Left colon (tissue), 2 donors: ENCODE measurements around the gene DIPK1C. TPM values are rescaled to one million over a fixed set of nuclear protein-coding genes. Genes with fewer than 3 reads are reported as not detected.

Experiments
- ATAC-seq: fragments of 200-7000 bp; cut with Tn5 transposase; one replicate; pipeline ENCODE4 v1.9.1; 2020; ENCODE audit warnings: mild to moderate bottlenecking, moderate library complexity
- DNase-seq, 2 donors: peaks; one replicate each; pipeline ENCODE4 v3.0.0-alpha.2; 2020
- intact Hi-C, 2 donors: fragments of 100-400 bp; cut with DNase I in 1 of 2; cut with micrococcal nuclease in 1 of 2; formaldehyde crosslinking; loops; one replicate each; pipeline versions ENCODE4 v1.11.2 to v1.14.0; 2022; cut with DNase I, micrococcal nuclease
- total RNA-seq, 2 donors: library from RNA; stranded (reverse); fragmentation: NEBNext Ultra II Directional; extraction: Animal tissue kit (Norgen Biotek cat#: 25700); gene quantifications; one replicate each; pipeline ENCODE4 v1.2.1, GENCODE V29; 2021
- donor health status: DM: no; HTN: no; CAD: no.
- donor health status: DM: yes; HTN: yes; CAD: no.

Gene DIPK1C
- total RNA-seq, 2 donors from 2014 or later = 0.06 to 0.14 TPM

DNA sequence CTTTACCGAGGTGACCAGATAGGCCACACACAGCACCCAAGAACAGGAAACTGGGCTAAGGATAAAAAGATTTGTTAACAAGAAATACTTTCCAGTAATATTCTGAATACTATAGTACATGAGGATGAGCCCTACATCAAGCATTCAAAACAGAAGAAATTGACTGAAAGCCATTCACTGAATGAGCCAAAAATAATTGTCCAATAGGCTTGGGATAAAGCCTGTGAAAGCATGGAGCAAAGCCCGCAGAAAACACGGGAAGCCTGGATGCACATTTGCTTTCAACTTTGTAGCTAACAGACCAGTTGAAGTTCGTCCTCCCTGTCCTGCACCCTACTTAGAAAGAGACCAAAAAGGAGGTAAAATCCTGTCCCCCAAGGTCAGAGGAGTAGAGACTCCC lies 56.3 kb downstream of the DIPK1C start:
- DNase-seq (no peak), ATAC-seq (no peak)
- intact Hi-C loops = no loop called here

DNA sequence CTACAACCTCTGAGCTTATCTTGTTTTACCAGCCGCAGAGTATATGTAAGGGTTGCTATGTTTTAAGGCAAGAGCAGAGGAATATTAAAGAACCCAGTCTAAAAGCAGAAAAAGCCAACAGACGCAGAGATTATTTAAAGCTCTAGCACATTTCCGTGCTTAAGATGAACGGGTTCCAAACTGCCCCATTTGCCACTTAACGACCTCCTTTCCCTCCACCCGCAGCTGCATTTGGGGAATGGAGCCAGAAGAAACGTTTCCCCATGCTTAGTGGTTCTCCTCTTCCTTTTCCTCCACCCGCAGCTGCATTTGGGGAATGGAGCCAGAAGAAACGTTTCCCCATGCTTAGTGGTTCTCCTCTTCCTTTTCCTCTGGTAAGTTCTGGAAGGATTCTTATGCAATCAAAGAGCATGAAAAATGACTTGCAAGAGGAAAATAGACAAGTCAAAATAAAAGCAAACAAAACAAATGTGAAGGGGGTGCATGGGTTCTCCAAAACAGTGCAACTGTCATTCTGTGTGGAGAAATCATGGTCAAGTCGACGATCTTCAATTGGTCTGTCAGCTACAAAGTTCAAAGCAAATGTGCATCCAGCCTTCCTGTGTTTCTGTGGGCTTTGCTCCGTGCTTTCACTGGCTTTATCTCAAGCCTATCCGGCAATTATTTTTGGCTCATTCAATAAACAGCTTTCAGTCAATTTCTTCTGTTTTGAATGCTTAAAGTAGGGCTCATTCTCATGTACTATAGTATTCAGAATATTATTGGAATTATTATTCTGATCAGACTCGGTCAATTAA lies 57.8 kb downstream of the DIPK1C start:
- ATAC-seq = no peak
- intact Hi-C loops = no loop called here
- DNase-seq = no peak

DNA sequence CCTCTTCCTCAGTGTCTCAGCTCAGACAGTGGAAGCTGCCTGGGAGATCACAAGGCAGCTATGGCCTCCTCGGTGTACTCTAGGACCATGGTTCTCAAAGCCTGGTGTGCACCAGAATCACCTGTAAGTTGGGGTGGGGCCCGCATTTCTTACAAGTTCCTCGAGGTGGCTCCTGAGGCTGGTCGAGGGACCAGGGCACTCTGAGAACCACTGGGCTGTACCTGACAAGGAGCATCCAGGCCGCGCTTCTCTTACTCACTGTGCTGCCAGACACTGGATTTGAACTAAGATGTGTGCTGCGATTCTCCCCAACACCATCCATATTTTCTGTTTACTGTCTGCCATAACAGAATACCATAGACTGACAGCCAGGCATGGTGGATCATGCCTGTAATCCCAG lies 59.5 kb downstream of the DIPK1C start:
- intact Hi-C loops = no loop called here
- peak; percentile 28 for ATAC-seq
- DNase-seq = peak in 1 of 2 donors; percentile 18

DNA sequence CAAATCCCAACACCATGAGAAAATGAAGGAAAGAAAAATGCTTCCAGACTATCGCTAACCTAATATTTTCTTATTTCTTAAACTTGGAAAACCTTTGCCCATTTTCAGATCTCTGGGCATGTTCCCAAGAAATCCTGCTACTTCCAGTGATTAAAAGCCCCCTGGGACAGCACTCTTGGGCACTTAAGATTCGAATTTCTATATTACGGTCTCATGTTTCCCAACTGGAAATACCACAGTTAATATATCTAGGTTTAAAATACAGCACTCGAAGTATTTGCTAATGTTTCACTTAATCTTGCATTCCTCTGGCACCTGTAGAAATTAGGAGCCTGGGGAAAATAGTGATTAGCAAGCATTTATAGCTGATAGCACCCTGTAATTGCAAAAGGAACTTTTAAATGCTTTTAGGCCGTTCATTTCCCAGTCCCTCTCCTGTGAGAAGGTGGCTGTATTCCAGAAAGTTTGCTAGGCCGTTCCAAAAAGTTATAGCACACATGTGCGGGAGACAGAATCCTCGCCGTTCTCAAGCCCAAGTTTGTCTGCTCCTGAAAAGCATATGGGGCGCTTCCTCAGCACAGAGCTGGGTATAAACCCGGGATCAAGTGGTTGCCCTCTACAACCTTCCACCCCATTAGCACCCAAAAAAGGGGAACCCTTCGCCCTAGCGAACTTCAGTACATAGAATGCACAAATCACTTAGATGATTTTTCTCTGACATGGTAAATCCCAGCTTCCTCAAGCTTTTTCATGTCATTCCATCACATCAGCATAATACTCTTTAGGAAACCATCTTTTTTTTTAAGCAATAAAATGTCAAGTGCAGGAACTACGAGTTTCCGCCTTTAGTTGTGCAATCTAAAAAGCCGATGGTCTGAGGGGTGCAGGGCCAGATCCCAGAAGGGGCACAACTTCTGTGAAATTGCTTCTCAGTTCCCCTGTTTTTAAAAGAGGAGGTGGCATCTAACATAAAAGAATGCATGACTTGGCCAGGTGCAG lies 60.6 kb downstream of the DIPK1C start:
- DNase-seq (no peak), ATAC-seq (no peak)
- intact Hi-C loops = no loop called here

DNA sequence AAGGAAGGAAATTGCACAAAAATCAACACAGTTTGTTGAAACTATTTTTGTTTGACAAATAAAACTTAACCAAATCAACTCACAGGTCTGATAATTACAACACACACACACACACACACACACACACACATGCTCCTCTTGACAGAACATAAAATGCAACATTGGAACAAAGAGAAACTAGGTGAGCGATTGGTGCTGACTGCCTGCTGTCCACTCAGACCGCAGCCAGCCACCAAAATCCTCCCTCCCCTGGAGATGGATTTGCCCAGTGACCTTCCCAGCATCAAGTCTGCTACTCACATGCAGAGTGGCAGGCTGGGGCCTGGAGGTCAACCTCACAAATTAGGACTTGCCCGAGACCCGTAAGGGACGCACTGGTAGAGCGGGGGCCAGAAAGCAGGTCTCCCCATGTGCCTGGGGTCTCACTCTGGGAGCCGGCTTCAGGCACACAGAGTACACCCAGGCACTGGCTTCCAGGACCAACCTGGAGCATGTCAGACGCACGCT lies 61.4 kb downstream of the DIPK1C start:
- intact Hi-C loops = no loop called here
- DNase-seq (no peak), ATAC-seq (no peak)

DNA sequence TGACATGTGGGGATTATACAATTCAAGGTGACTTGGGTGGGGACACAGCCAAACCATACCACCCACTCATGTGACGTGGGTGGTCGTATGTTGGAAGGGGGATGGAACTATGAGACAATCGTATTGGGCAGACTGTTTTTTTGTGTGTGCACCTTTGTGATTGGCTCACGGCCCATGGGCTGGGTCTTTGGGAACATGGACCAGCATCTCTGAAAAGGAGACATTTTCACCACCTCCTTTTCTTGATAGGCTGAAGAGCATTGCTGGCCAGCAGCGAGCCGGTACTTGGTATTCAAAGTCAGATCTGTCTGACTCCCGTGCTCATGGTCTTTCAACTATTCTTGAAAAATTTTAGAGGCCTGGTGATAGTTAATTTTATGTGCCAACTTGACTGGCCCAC lies 62.1 kb downstream of the DIPK1C start:
- DNase-seq = no peak
- intact Hi-C loops = no loop called here
- ATAC-seq = no peak

DNA sequence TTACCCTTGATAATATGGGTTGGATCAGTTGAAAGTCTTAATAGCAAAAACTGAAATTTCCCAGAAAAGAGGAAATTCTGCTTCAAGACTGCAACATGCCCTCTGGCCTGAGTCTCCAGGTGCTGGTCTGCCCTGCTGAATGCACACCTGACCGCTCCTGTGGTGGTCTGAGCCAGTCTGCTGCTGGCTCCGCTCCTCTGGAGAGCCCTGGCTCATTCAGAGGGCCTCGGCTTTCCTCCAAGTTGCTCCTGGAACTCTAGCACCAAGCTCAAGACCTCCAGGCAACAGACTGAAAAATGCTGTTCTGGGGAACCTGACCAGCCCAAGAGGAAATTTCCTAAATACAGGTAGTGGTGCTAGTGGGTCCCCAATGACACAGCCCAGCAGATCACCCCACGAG lies 64.8 kb downstream of the DIPK1C start:
- ATAC-seq (no peak), DNase-seq (no peak)
- intact Hi-C loops = no loop called here

DNA sequence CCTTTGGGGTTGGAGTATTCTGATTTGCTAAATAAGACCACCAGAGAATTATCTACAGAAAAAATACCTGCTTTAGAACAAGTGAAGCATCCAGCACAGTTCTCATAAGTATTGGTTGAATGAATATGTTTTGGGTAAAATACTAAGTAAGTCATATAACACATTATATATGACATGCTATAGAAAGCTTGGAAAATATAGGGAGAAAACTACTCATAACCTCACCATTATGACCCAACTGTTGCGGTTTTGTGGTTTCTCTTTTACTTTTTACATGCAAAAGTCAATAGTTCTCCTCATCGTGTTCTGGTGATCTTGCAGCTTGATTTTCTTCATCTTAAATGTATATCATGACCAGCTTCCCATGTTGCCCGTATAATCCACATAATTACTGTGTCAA lies 66.2 kb downstream of the DIPK1C start:
- DNase-seq (no peak), ATAC-seq (no peak)
- intact Hi-C loops = no loop called here

DNA sequence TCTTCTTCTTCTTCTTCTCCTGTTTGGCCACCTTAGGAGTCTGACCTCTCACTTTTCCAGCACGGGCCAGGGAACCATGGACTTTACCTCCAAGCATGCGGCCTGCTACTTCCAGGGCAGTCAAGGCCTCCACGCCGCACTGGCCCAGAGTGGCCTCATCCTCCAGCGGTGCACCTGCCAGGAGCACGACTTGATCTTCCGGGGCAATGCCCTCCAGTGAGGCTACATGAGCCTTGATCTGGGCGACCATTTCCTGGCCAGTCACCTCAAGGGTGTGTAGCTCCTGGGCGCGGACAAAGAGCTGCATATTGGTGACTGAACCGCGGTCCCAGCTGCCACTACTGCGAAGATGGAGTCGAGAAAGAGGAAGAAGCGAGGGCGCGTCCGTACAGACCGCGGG lies 67.1 kb downstream of the DIPK1C start:
- ATAC-seq = no peak

DNA sequence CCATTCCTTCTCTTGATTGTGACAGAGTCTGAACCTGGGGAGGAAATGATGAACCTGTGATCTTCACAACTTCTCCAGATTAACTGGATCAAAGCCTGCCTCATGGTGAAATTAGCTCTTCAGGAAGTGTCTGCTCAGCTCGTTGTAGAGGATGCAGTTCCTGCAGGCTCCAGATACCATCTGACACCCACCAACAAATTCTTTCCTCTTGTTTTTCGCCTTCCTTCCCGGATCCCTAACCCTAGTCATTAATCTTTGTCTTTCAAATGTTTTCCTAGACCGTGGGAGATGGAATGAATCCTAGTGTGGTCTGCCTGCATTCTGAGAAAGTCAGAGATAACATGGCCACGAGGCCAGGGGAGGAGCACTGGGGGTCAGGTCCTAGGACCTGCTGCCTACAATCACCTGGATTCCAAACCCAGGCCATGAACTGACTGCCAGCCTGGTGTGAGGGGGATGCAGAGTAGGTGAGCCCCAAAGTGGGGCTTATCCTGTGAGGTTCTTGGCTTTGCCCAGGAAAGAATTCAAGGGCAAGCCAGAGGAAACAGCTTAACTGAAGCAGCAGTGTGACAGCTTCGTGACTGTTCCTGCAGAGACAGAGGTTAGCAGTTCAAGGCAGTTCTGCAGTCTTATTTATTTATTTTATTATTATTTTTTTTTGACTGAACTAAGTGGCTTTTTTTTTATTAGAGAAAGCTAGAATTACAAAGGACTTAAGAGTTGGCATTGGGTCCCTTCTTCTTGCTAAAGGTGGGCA lies 67.8 kb downstream of the DIPK1C start:
- DNase-seq (no peak), ATAC-seq (no peak)
- intact Hi-C loops = no loop called here

More for the DNA sequence above, 67.1 kb downstream of the DIPK1C start:
- DNase-seq = no peak
- intact Hi-C loops = no loop called here

DNA sequence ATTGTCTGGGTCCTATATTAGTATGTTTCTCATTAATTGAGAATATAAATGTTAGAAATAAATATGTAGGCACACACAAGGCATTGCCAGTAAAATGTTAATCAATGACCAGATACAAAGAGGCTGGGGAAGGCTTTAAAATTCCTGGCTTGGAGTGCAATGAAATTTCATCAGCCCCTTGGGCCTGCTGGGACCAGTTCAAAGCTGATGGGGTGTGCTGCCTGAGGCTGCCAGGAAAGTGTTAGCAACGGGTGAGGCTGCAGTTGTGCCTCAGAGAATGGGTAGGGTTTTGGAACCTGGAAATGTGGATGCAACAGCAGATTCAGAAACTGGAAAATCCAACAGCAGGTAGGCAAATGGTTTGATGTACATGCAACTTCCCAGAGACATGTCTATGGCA lies 68.9 kb downstream of the DIPK1C start:
- intact Hi-C loops = no loop called here
- ATAC-seq (no peak), DNase-seq (no peak)

DNA sequence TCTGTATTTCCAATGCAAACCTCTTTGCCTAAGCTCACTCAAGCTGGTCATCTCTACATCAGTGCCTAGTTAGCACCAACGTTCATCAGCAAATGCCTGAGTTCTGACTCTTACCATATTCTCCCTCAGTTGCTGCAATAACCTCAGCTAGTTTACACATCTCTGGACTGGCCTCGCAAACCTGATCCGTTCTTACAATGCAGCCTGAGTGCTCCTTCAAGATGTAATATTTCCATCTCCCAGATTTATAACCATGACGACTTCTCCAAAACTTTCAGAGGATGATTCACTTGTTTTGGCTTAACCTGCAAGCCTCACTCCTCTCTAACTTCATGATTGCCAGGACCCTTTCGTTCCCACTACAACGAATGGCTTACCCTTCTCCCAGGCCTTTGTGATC lies 69.7 kb downstream of the DIPK1C start:
- DNase-seq (no peak), ATAC-seq (no peak)
- intact Hi-C loops = no loop called here

Other genes with a start within 250 kb of the DIPK1C start
- gene CYB5A, start 165.3 kb downstream of the DIPK1C start, total RNA-seq = 100 to 1,000 TPM; 115 to 129 TPM
- not detected for gene C18orf63, start 141.5 kb downstream of the DIPK1C start, total RNA-seq
- 100 to 1,000 TPM; 195 to 222 TPM for gene CNDP2, start 39.1 kb upstream of the DIPK1C start, total RNA-seq
- gene CNDP1, start 77.2 kb upstream of the DIPK1C start, total RNA-seq = not detected
- 10 to 100 TPM; 13.0 to 13.9 TPM for gene ZNF407, start 140.6 kb upstream of the DIPK1C start, total RNA-seq